ENCODE results near the gene UNC5C.

Gene UNC5C

DNA sequence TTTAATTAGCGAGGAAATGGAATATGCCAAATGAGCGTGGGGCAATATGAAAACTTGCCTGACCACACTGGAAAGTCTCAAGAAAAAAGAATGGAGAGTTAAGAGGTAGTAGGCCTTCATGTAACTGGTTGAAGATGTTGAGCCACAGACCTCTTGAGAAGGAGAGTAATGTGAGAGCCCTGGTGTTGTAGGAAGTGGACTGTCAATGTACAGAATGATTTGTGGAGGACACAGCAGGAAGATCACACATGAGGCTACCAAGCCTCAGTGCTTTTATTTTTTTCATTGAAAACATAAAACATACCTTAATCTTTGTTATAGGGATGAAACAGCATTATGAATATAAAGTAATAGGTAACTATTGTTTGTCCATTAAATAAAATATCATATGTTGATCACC lies 331.6 kb downstream of the UNC5C start:
- no peaks in the 10 kb centered on the region for H3K79me2 ChIP-seq (ENCODE audit: insufficient read depth, low read length)
- no peak overlapping the region for H3K4me3 ChIP-seq (ENCODE audit: low read depth, low read length, poor library complexity, severe bottlenecking)
- H3K4me1 ChIP-seq (ENCODE audit: insufficient read depth, low read length, severe bottlenecking) = no peaks in the 10 kb centered on the region
- no peaks in the 10 kb centered on the region for H4K20me1 ChIP-seq (ENCODE audit: insufficient read depth, low read length)
- H3K27ac ChIP-seq (ENCODE audit: low read depth, low read length, poor library complexity, severe bottlenecking) = no peak overlapping the region
- no peaks in the 10 kb centered on the region for H3K27me3 ChIP-seq (ENCODE audit: insufficient read depth, low read length)
- no peak overlapping the region for H2AFZ ChIP-seq (ENCODE audit: low read length)
- H3K9ac ChIP-seq (ENCODE audit: low read length) = no peak overlapping the region
- H3K4me2 ChIP-seq (ENCODE audit: low read length) = no peak overlapping the region
- H3K9me2 ChIP-seq (ENCODE audit: low read depth, low read length) = no peaks in the 10 kb centered on the region
- H3K36me3 ChIP-seq (ENCODE audit: insufficient read depth, low read length) = no peaks in the 10 kb centered on the region
- H3K9me3 ChIP-seq (ENCODE audit: low read length) = no peaks in the 10 kb centered on the region
- TF ChIP-seq, protein P1, sequence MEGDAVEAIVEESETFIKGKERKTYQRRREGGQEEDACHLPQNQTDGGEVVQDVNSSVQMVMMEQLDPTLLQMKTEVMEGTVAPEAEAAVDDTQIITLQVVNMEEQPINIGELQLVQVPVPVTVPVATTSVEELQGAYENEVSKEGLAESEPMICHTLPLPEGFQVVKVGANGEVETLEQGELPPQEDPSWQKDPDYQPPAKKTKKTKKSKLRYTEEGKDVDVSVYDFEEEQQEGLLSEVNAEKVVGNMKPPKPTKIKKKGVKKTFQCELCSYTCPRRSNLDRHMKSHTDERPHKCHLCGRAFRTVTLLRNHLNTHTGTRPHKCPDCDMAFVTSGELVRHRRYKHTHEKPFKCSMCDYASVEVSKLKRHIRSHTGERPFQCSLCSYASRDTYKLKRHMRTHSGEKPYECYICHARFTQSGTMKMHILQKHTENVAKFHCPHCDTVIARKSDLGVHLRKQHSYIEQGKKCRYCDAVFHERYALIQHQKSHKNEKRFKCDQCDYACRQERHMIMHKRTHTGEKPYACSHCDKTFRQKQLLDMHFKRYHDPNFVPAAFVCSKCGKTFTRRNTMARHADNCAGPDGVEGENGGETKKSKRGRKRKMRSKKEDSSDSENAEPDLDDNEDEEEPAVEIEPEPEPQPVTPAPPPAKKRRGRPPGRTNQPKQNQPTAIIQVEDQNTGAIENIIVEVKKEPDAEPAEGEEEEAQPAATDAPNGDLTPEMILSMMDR (IDR thresholded peaks at IDR 0.05; ENCODE audit: low read length) = no peak
- no peak for TF ChIP-seq EZH2 (IDR thresholded peaks at IDR 0.05; ENCODE audit: borderline replicate concordance, low read length)
- no peaks in the 10 kb centered on the region for H3F3A ChIP-seq (ENCODE audit: insufficient read depth, low read length)

DNA sequence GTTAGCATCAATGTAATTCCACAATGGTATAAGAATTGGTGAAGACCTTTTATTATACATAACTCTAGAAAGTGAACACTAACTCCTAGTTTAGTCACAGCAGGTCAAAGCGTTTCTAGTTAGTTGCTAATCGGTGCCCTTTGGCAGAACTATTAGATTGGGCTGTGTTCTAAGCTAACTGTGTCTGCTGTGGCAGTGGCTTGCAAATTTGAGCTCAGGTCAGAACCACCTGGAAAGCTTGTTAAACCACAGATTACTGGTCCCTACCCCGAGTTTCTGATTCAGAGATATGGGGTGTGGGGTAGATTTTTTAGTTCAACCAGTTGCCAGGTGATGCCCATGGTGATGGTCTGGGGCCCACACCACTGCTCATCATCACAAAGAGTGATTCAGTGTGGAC lies 332.1 kb downstream of the UNC5C start:
- Histone ChIP-seq H3K27me3 (ENCODE audit: insufficient read depth, low read length) (no peaks in the 10 kb centered on the region), H3K4me2 (ENCODE audit: low read length) (no peak overlapping the region), H3K9me3 (ENCODE audit: low read length) (no peaks in the 10 kb centered on the region), H3K9me2 (ENCODE audit: low read depth, low read length) (no peaks in the 10 kb centered on the region), H3K9ac (ENCODE audit: low read length) (no peak overlapping the region), H3K36me3 (ENCODE audit: insufficient read depth, low read length) (no peaks in the 10 kb centered on the region), H3K4me1 (ENCODE audit: insufficient read depth, low read length, severe bottlenecking) (no peaks in the 10 kb centered on the region), H3K27ac (ENCODE audit: low read depth, low read length, poor library complexity, severe bottlenecking) (no peak overlapping the region), H3F3A (ENCODE audit: insufficient read depth, low read length) (no peaks in the 10 kb centered on the region), H4K20me1 (ENCODE audit: insufficient read depth, low read length) (no peaks in the 10 kb centered on the region), H2AFZ (ENCODE audit: low read length) (no peak overlapping the region), H3K79me2 (ENCODE audit: insufficient read depth, low read length) (no peaks in the 10 kb centered on the region), H3K4me3 (ENCODE audit: low read depth, low read length, poor library complexity, severe bottlenecking) (no peak overlapping the region)
- TF ChIP-seq, protein P1 (IDR thresholded peaks at IDR 0.05; ENCODE audit: low read length) = no peak
- no peak for TF ChIP-seq EZH2 (IDR thresholded peaks at IDR 0.05; ENCODE audit: borderline replicate concordance, low read length)

DNA sequence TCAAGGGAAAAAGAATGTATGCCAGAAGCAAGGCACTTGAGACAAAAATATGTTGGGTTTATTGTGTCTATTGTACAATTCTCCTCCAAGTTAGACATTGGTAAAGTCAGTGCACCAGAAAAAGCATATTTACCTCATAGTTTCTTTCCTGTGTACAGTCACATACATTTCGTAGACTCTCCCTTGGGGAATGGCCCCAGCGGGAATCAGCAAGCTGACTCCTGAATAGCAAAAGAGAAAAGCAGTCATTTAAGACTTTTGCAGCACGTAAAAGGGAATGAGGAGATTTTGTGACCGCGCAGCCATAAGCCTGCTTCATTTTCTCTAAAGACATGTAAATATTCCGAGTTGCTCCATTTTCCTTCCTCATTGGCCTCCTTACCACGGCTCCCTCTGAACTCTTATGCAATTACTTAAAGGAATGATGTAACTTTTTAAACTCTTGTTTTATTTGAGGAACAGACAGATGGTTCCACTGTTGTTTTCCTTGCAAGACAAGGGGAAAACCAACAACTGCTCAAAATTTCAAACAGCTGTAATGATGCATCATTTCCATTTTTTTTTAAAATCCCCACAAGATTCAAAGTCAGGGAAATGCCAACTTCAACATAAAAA lies 332.7 kb downstream of the UNC5C start:
- Histone ChIP-seq H3K79me2 (ENCODE audit: insufficient read depth, low read length) (no peaks in the 10 kb centered on the region), H4K20me1 (ENCODE audit: insufficient read depth, low read length) (no peaks in the 10 kb centered on the region), H3K9me3 (ENCODE audit: low read length) (no peaks in the 10 kb centered on the region), H3K27me3 (ENCODE audit: insufficient read depth, low read length) (no peaks in the 10 kb centered on the region), H3K9ac (ENCODE audit: low read length) (no peak overlapping the region), H3F3A (ENCODE audit: insufficient read depth, low read length) (no peaks in the 10 kb centered on the region), H3K4me2 (ENCODE audit: low read length) (no peak overlapping the region), H2AFZ (ENCODE audit: low read length) (no peak overlapping the region), H3K4me3 (ENCODE audit: low read depth, low read length, poor library complexity, severe bottlenecking) (no peak overlapping the region), H3K9me2 (ENCODE audit: low read depth, low read length) (no peaks in the 10 kb centered on the region), H3K27ac (ENCODE audit: low read depth, low read length, poor library complexity, severe bottlenecking) (no peak overlapping the region), H3K4me1 (ENCODE audit: insufficient read depth, low read length, severe bottlenecking) (no peaks in the 10 kb centered on the region), H3K36me3 (ENCODE audit: insufficient read depth, low read length) (no peaks in the 10 kb centered on the region)
- TF ChIP-seq EZH2 (IDR thresholded peaks at IDR 0.05; ENCODE audit: borderline replicate concordance, low read length) = no peak
- TF ChIP-seq, protein P1 (IDR thresholded peaks at IDR 0.05; ENCODE audit: low read length) = no peak
